Ishikawa (cell line): ENCODE measurements around the gene APOA1.

Experiments
- CEBPB ChIP-seq: IDR thresholded peaks from 2 replicates; pipeline ENCODE4 v1.6.1; 2012
- CREB1 ChIP-seq: IDR thresholded peaks from 2 replicates; pipeline ENCODE4 v1.6.1; 2012; ENCODE audit warnings: low read depth
- EGR1 ChIP-seq: IDR thresholded peaks from 2 replicates; pipeline ENCODE4 v1.6.1; 2012
- EP300 ChIP-seq: IDR thresholded peaks from 2 replicates; pipeline ENCODE4 v1.6.1; 2012; ENCODE audit warnings: borderline replicate concordance
- FOXM1 ChIP-seq: IDR thresholded peaks from 2 replicates; pipeline ENCODE4 v1.6.1; 2012; ENCODE audit warnings: low read depth, borderline replicate concordance
- MAX ChIP-seq: IDR thresholded peaks from 2 replicates; pipeline ENCODE4 v1.6.1; 2012
- NFIC ChIP-seq: IDR thresholded peaks from 2 replicates; pipeline ENCODE4 v1.6.1; 2012
- RAD21 ChIP-seq: IDR thresholded peaks from 2 replicates; pipeline ENCODE4 v1.6.1; 2012; ENCODE audit warnings: low read depth
- REST ChIP-seq: IDR thresholded peaks from 2 replicates; pipeline ENCODE4 v1.6.1; 2012; ENCODE audit warnings: low read depth, mild to moderate bottlenecking
- TAF1 ChIP-seq: IDR thresholded peaks from 2 replicates; pipeline ENCODE4 v1.6.1; 2012; ENCODE audit warnings: low read depth, mild to moderate bottlenecking
- TCF12 ChIP-seq: IDR thresholded peaks from 2 replicates; pipeline ENCODE4 v1.6.1; 2012; ENCODE audit warnings: low read depth
- TEAD4 ChIP-seq: IDR thresholded peaks from 2 replicates; pipeline ENCODE4 v1.6.1; 2012
- USF1 ChIP-seq: IDR thresholded peaks from 2 replicates; pipeline ENCODE4 v1.6.1; 2012
- YY1 ChIP-seq: IDR thresholded peaks from 2 replicates; pipeline ENCODE4 v1.6.1; 2012; ENCODE audit warnings: low read depth
- ZBTB7A ChIP-seq: IDR thresholded peaks from 2 replicates; pipeline ENCODE4 v1.6.1; 2012; ENCODE audit warnings: low read depth

The APOA1 gene

GRCh38 chr11:116849486-116849885, 12.1 kb upstream of the APOA1 start:
- no peak for TF ChIP-seq REST
- no peak for TF ChIP-seq TEAD4
- no peak for TF ChIP-seq EGR1
- TF ChIP-seq CREB1: no peak
- no peak for TF ChIP-seq CEBPB
- TF ChIP-seq USF1: no peak
- no peak for TF ChIP-seq ZBTB7A
- TF ChIP-seq YY1: no peak
- no peak for TF ChIP-seq EP300
- no peak for TF ChIP-seq FOXM1
- no peak for TF ChIP-seq MAX

- TF ChIP-seq EGR1 (no peak), USF1 (no peak), MAX (no peak), FOXM1 (no peak), ZBTB7A (no peak), CREB1 (no peak), TEAD4 (no peak), CEBPB (no peak), NFIC (no peak), EP300 (no peak), TCF12 (no peak)
These were observed 11.6 kb upstream of the APOA1 start for GRCh38 chr11:116849060-116849459.

GRCh38 chr11:116847612-116848011, 10.2 kb upstream of the APOA1 start:
- TF ChIP-seq REST: no peak
- TF ChIP-seq TCF12: no peak
- TF ChIP-seq CEBPB: no peak
- no peak for TF ChIP-seq RAD21
- no peak for TF ChIP-seq MAX
- TF ChIP-seq NFIC: no peak
- no peak for TF ChIP-seq TEAD4
- no peak for TF ChIP-seq EGR1
- TF ChIP-seq TAF1: no peak
- no peak for TF ChIP-seq YY1

- no peak for TF ChIP-seq CEBPB
- no peak for TF ChIP-seq EGR1
- TF ChIP-seq TCF12: no peak
- no peak for TF ChIP-seq USF1
- TF ChIP-seq TAF1: no peak
- TF ChIP-seq MAX: no peak
- no peak for TF ChIP-seq EP300
- TF ChIP-seq CREB1: no peak
- TF ChIP-seq RAD21: no peak
- no peak for TF ChIP-seq ZBTB7A
- no peak for TF ChIP-seq REST
- no peak for TF ChIP-seq FOXM1
These were observed 7.3 kb upstream of the APOA1 start for GRCh38 chr11:116844722-116845121.
